GM18870 (cell line): ENCODE data around the gene MGME1.
"Not testable (repeated sequence)": the region's sequence is repeated elsewhere in the genome, so short reads cannot be mapped to it uniquely, and the experiment has no call there.

Experiments
- ATAC-seq: cut with Tn5 transposase; IDR thresholded peaks from one replicate; pipeline ENCODE4 v1.9.1; 2021; ENCODE audit warnings: moderate library complexity; ENCODE audit not compliant: unreplicated experiment

Gene MGME1

DNA sequence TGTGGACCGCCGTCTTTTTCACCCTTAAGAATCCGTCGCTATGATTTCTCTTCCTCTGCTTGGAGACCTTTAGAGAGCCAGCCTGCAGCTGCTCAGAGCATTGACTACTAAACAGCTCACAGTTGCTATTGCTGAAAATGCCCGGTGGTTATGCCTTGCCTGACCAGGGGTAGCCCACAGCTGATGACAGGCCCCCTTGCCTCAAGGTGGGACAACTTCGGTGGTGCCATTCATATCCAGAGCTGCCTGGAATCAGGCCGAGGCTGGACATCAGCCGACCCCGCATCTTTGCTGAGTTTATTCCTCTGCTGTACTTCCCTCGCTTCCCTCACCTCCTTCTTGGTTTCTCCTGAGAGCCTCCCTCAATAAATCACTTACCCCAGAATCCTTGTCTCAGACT lies 49.3 kb downstream of the MGME1 start:
- ATAC-seq, result no peak

GRCh38 chr20:18019068-18019467 lies 50.2 kb downstream of the MGME1 start:
- ATAC-seq, result no peak

GRCh38 chr20:18020931-18021330 lies 52.1 kb downstream of the MGME1 start:
- no peak for ATAC-seq

GRCh38 chr20:18024606-18025127 lies 55.8 kb downstream of the MGME1 start:
- no peak for ATAC-seq

DNA sequence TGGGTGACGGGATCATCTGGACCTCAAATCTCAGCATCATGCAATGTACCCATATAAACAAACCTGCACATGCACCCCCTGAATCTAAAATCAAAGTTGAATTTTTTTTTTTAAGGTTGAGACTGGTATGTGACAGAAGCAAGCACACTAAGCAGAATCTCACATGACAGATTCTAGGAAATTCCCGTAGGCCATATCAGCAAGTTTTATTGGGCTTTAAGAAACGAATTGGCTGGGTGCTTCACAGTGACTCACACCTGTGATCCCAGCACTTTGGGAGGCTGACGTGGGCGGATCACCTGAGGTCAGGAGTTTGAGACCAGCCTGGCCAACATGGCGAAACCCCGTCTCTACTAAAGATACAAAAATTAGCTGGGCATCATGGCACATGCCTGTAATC lies 58.2 kb downstream of the MGME1 start:
- ATAC-seq, result not testable (repeated sequence)

GRCh38 chr20:18030020-18030419 lies 61.2 kb downstream of the MGME1 start:
- no peak for ATAC-seq

DNA sequence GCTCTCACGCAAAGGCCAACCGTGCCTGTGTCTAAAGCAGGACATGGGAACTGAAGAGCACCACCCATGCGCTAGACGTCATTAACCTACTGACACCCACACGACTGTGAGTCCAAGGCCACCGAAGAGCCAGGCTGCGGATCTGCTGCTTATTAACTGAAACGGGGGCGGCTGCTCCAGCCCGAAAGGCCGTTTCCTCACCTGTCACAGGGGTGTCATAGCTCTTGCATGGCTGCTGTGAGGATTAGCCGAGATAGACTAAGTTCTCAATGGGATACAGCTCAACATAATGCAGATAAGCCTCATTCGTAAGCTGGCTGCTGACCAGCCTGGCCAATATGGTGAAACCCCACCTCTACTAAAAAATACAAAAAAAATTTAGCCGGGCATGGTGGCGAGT lies 62.2 kb downstream of the MGME1 start:
- ATAC-seq, result no peak

DNA sequence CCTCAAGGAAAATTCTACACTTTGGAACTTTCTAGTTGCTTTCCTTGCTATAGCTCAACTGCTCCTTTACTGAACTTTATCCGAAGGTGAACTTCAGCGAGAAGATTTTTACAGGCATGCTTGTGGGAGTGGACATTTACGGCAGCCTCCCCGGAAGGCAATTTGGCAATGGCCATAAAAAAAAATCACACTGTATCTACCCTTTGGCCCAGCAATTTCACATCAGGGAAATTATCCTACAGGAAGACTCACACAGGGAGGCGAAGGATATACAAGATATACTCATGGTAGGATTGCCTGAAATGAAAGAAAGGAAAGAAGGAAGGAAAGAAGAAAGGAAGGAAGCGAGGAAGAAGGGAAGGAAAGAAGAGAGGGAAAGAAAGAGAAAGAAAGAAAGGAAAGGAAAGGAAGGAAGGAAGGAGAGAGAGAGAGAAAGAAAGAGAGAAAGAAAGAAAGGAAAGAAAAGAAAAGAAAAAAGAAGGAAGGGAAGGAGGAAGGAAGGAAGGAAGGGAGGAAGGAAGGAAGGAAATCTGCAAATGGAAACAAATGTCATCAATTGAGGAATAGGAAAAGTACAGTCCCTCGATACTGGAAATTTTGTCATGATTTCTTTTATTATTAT lies 63.2 kb downstream of the MGME1 start:
- ATAC-seq, result no peak

DNA sequence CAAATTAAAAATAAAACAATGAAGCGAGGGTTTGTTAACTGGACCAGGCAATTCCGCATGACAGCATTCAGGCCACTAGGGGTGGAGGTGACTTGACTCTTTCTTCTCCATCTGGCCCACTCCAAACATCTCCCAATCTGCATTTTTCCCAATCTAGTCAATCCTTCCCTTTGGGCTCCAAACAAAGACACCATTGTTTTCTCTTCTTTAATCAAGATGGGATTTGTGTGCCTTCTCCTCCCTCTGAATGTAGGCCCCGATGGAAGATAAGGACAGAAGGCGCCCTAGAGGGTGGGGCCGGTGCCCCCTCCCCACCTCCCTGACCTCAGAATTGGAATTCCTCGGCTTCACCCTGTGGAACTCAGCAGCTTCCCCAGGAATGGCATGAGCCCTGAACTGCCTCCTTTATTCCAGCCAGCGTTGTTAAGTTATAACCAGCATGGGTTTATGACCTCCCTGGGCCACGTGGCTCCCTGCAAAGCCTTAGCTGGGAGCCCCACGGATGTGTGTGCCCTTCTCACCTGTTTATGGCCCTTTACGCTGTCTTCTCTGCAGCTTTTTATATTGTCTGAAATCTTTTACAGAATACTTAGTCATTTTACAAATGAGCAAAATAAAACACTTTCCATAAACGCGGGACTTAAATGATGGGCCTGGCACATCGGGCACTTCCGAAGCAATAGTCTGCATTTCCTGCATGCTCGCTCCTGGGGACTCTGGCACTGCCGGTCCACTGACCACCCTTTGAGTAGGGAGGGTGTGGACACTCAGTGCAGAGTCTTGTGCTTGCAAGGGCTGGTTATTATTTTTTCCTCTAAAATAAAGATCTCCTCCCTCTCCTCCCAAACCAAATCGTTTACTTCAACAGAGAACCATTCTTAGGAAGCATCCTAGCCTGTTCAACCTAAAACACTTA lies 64.4 kb downstream of the MGME1 start:
- ATAC-seq, result no peak

- ATAC-seq, result no peak
Measured at GRCh38 chr20:18034039-18034438, 65.2 kb downstream of the MGME1 start.

DNA sequence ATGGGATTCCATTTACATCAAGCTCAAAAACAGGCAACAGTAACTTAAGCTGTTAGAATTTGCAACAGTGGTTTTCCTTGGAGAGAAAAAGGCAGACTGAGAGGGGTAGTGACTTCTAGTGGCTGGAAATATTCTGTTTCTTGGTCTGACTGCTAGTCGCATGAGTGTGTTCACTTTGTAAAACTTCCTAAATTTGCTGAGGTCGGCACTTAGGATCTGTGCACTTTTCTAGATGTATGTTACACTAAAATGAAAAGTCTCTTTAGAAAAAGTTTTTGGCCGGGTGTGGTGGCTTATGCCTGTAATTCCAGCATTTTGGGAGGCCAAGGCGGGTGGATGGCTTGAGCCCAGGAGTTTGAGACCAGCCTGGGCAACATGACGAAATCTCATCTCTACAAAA lies 70.2 kb downstream of the MGME1 start:
- ATAC-seq, result no peak
